Testis (tissue), 2 donors: ENCODE data around the gene PAMR1.

Experiments
- POLR2A ChIP-seq: fragments of 450-650 bp; IDR thresholded peaks from one replicate; pipeline ENCODE4 v1.6.1; 2017; ENCODE audit warnings: antibody characterized with exemption, mild to moderate bottlenecking, moderate library complexity
- TF ChIP-seq, protein P1 (sequence below), 3 experiments: fragments of 450-650 bp in 2 of 3; fragments of 200-600 bp in 1 of 3; sonication (generic) in 1 of 3; IDR thresholded peaks; one replicate each; pipeline ENCODE4 v1.5.1; 2016 to 2019; ENCODE audit warnings: antibody characterized with exemption in 3 of 3, mild to moderate bottlenecking in 2 of 3, moderate library complexity in 1 of 3

DNA sequence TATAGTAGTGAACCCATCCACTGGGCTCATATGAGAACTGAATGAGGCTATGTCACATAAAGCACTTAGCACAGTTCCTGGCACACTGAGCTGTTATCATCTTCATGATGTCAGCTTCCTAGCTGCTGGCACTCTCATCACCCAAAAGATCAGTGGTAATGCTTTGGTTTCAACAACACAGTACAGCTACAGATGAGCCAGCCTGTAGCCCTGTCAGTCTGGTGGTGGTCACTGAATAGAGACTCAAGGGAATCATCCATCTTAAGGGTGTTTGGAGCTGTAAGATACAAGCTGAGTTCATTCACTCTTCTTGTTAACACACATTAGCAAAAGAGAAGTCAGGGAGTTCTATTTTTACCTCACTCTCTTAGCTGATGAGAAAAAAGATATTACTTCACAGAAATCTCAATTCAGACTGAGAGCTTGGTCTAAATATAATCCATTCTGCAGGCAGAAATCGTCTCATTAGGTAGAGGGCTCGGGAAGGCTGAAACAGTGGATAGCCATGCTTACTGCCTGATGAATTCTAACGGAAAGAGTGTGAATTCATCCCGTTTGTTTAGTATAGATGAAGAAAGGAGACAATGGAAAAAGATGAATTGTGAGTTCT, 99.7 kb downstream of the PAMR1 start:
- TF ChIP-seq, protein P1, sequence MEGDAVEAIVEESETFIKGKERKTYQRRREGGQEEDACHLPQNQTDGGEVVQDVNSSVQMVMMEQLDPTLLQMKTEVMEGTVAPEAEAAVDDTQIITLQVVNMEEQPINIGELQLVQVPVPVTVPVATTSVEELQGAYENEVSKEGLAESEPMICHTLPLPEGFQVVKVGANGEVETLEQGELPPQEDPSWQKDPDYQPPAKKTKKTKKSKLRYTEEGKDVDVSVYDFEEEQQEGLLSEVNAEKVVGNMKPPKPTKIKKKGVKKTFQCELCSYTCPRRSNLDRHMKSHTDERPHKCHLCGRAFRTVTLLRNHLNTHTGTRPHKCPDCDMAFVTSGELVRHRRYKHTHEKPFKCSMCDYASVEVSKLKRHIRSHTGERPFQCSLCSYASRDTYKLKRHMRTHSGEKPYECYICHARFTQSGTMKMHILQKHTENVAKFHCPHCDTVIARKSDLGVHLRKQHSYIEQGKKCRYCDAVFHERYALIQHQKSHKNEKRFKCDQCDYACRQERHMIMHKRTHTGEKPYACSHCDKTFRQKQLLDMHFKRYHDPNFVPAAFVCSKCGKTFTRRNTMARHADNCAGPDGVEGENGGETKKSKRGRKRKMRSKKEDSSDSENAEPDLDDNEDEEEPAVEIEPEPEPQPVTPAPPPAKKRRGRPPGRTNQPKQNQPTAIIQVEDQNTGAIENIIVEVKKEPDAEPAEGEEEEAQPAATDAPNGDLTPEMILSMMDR (IDR thresholded peaks at IDR 0.05) = no peak
- no peak for TF ChIP-seq POLR2A
